Smooth muscle cell (in vitro differentiated cells): ENCODE data around the gene TMEM14C. TPM values are rescaled to one million over a fixed set of nuclear protein-coding genes. Genes with fewer than 3 reads are reported as not detected.

Source experiments
- DNase-seq: peaks from one replicate; lab custom pipeline; 2025; ENCODE audit not compliant: unreplicated experiment; lab: John Stamatoyannopoulos, UW
- H2AFZ ChIP-seq: fragments of 200-600 bp; sonication (generic); 2 replicates; pipeline ENCODE4 v1.6.0; 2016; ENCODE audit warnings: antibody characterized with exemption, low read depth, mild to moderate bottlenecking
- H3F3A ChIP-seq: fragments of 200-600 bp; sonication (generic); 2 replicates; pipeline ENCODE4 v1.6.0; 2017; ENCODE audit warnings: antibody characterized with exemption, low read depth
- H3K27ac ChIP-seq: fragments of 200-600 bp; sonication (generic); 2 replicates; pipeline ENCODE4 v1.5.1; 2016; ENCODE audit warnings: low read depth, mild to moderate bottlenecking
- H3K27me3 ChIP-seq: fragments of 200-600 bp; sonication (generic); 2 replicates; pipeline ENCODE4 v1.6.1; 2016; ENCODE audit warnings: low read depth, mild to moderate bottlenecking
- H3K36me3 ChIP-seq: fragments of 200-600 bp; sonication (generic); 2 replicates; pipeline ENCODE4 v1.5.1; 2016; ENCODE audit warnings: low read depth
- H3K4me1 ChIP-seq: fragments of 200-600 bp; sonication (generic); 2 replicates; pipeline ENCODE4 v1.5.1; 2016; ENCODE audit warnings: low read depth
- H3K4me2 ChIP-seq: fragments of 200-600 bp; sonication (generic); 2 replicates; pipeline ENCODE4 v1.6.0; 2016; ENCODE audit warnings: mild to moderate bottlenecking
- H3K4me3 ChIP-seq: fragments of 200-600 bp; sonication (generic); 2 replicates; pipeline ENCODE4 v1.5.1; 2016; ENCODE audit warnings: mild to moderate bottlenecking
- H3K79me2 ChIP-seq: fragments of 200-600 bp; sonication (generic); 2 replicates; pipeline ENCODE4 v1.6.0; 2016; ENCODE audit warnings: low read depth, mild to moderate bottlenecking
- H3K9ac ChIP-seq: fragments of 200-600 bp; sonication (generic); 2 replicates; pipeline ENCODE4 v1.6.0; 2016; ENCODE audit warnings: low read depth
- H3K9me3 ChIP-seq: fragments of 200-600 bp; sonication (generic); replicated peaks from 2 replicates; pipeline ENCODE4 v1.5.1; 2016; ENCODE audit warnings: low read depth
- H4K20me1 ChIP-seq: fragments of 200-600 bp; sonication (generic); 2 replicates; pipeline ENCODE4 v1.6.0; 2016; ENCODE audit warnings: low read depth
- WGBS: methylation state at CpG from one replicate; pipeline ENCODE4 v1.1.7; 2016; ENCODE audit warnings: low lambda C conversion rate; 5-methylcytosine and 5-hydroxymethylcytosine counted together
- polyA plus RNA-seq: library from polyadenylated mRNA; unstranded; fragments of >200 nt; fragmentation: Nextera tagmentation; extraction: Ambion mirVana; gene quantifications from 2 replicates; pipeline ENCODE4 v1.2.1, GENCODE V29; 2016
- total RNA-seq: library from RNA; depleted of rRNA; stranded (reverse); fragments of >200 nt; gene quantifications from 2 replicates; pipeline ENCODE4 v1.2.3, GENCODE V29; 2014
- TF ChIP-seq, protein P1 (sequence below): fragments of 200-600 bp; sonication (generic); IDR thresholded peaks from 2 replicates; pipeline ENCODE4 v1.5.1; 2017; ENCODE audit warnings: borderline replicate concordance, mild to moderate bottlenecking, antibody characterized with exemption; ENCODE audit not compliant: insufficient read depth, poor library complexity, severe bottlenecking

TMEM14C gene
- total and polyA plus RNA-seq, 2 experiments from 2014 or later: 180 TPM

DNA sequence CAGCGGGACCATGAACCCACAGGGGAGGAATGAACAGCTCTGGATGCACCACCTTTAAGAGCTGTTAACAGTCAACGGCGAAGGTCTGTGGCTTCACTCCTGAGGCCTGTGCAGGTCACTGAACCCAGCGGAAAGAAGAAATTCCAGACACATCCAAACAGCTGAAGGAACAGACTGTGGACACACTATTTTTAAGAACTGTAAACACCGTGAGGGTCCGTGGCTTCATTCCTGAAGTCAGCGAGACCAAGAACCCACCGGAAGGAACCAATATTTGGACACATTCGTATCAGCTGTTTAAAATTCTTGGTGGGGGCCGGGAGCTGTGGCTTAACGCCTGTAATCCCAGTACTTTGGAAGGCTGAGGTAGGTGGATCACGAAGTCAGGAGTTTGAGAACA, 19.4 kb downstream of the TMEM14C start:
- Histone ChIP-seq H3K9ac (no peak overlapping the region), H3K27ac (no peak overlapping the region), H4K20me1 (no peaks in the 10 kb centered on the region), H3K27me3 (no peaks in the 10 kb centered on the region), H3K9me3 (no peaks in the 10 kb centered on the region), H3K4me3 (no peak overlapping the region), H3F3A (peaks cover 3% of the 10 kb centered on the region), H3K79me2 (no peaks in the 10 kb centered on the region), H3K4me1 (peaks cover 10% of the 10 kb centered on the region), H2AFZ (no peak overlapping the region), H3K4me2 (no peak overlapping the region), H3K36me3 (no peaks in the 10 kb centered on the region)
- 99% methylated on average over 12 of the region's 12 CpGs for WGBS
- DNase-seq: no peak
- TF ChIP-seq, protein P1, sequence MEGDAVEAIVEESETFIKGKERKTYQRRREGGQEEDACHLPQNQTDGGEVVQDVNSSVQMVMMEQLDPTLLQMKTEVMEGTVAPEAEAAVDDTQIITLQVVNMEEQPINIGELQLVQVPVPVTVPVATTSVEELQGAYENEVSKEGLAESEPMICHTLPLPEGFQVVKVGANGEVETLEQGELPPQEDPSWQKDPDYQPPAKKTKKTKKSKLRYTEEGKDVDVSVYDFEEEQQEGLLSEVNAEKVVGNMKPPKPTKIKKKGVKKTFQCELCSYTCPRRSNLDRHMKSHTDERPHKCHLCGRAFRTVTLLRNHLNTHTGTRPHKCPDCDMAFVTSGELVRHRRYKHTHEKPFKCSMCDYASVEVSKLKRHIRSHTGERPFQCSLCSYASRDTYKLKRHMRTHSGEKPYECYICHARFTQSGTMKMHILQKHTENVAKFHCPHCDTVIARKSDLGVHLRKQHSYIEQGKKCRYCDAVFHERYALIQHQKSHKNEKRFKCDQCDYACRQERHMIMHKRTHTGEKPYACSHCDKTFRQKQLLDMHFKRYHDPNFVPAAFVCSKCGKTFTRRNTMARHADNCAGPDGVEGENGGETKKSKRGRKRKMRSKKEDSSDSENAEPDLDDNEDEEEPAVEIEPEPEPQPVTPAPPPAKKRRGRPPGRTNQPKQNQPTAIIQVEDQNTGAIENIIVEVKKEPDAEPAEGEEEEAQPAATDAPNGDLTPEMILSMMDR: no peak

DNA sequence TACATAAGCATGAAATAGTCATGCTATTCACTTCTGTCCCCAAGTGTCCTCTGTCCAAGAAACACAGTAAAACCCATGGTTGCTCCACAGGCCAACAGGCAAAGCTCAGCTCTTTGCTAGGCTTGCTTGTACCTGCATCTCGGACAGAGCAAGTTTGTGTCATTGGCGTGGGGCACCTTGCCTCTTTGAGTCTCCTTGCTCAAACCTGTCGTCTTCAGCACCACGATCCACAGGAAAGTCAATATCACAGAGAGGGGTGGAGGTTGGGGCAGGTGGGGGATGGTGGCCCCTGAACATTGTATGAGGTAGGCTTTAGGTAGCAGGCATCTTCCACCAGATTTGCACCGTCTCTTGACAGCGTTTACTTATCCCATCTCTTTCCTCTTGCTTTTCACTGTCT, 20.6 kb downstream of the TMEM14C start:
- Histone ChIP-seq H3K4me3 (no peak overlapping the region), H3K27ac (no peak overlapping the region), H4K20me1 (no peaks in the 10 kb centered on the region), H3K36me3 (no peaks in the 10 kb centered on the region), H3K4me1 (peaks cover 14% of the 10 kb centered on the region), H3K27me3 (no peaks in the 10 kb centered on the region), H3K79me2 (peaks cover 8% of the 10 kb centered on the region), H3F3A (peaks cover 3% of the 10 kb centered on the region), H3K9me3 (no peaks in the 10 kb centered on the region), H3K9ac (no peak overlapping the region), H2AFZ (no peak overlapping the region), H3K4me2 (no peak overlapping the region)
- no peak for DNase-seq
- 89% methylated on average over 6 of the region's 6 CpGs for WGBS
- TF ChIP-seq, protein P1: no peak

DNA sequence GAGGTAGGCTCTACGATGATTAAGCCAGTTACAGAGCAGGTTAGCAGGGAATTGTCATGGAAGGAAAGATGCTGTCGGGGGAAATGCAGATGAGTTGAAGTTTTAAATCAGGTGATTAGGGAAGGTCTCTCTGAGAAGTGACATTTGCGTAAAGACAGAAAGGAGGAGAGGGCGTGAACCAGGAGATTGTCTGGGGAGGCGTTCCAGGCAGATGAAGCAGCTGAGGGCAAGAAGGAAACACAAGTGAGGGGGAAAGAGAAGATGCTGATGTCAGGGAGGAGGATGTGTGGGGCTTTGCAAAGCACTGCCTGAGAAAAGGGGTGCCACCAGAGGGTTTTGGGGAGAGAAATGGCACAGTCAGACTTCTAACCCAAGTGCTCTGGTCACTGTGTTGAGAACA, 22.2 kb downstream of the TMEM14C start:
- H3K36me3 ChIP-seq: no peaks in the 10 kb centered on the region
- WGBS: 77% methylated on average over 5 of the region's 5 CpGs
- no peak overlapping the region for H3K4me2 ChIP-seq
- H3K9me3 ChIP-seq: no peaks in the 10 kb centered on the region
- peaks cover 3% of the 10 kb centered on the region for H3F3A ChIP-seq
- no peak overlapping the region for H3K9ac ChIP-seq
- H4K20me1 ChIP-seq: no peaks in the 10 kb centered on the region
- H3K27ac ChIP-seq: no peak overlapping the region
- TF ChIP-seq, protein P1: no peak
- no peaks in the 10 kb centered on the region for H3K27me3 ChIP-seq
- H3K79me2 ChIP-seq: peaks cover 14% of the 10 kb centered on the region
- DNase-seq: no peak
- H3K4me1 ChIP-seq: peaks cover 23% of the 10 kb centered on the region
- no peak overlapping the region for H2AFZ ChIP-seq
- no peak overlapping the region for H3K4me3 ChIP-seq

DNA sequence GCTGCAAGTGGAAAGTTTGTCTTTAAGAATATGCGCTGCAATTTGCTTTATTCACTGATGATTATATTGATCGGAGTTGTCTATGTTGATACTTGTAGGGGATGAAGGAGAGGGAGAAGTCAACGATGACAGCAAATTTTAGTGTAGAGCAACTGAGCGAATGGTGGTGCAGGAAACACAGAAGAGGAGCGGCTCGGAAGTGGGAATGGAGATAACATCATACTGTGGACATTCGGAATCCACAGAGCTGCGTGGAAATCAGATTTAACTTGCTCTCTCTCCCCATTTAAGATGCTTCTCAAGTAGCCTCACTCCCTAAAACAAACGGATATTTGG, 24.0 kb downstream of the TMEM14C start:
- Histone ChIP-seq H3K36me3 (no peaks in the 10 kb centered on the region), H3K4me3 (peak overlapping the region; percentile 89), H3F3A (peaks cover 3% of the 10 kb centered on the region), H3K9me3 (no peaks in the 10 kb centered on the region), H3K4me1 (peaks cover 23% of the 10 kb centered on the region), H3K9ac (no peak overlapping the region), H3K27ac (no peak overlapping the region), H4K20me1 (no peaks in the 10 kb centered on the region), H3K79me2 (peaks cover 23% of the 10 kb centered on the region), H2AFZ (peak overlapping the region; percentile 94), H3K27me3 (no peaks in the 10 kb centered on the region), H3K4me2 (peak overlapping the region; percentile 95)
- 91% methylated on average over 9 of the region's 9 CpGs for WGBS
- TF ChIP-seq, protein P1: no peak
- no peak for DNase-seq
